Omental fat pad (tissue), 4 donors: Measurements from ENCODE around the gene TSBP1. TPM values are rescaled to one million over a fixed set of nuclear protein-coding genes. Genes with fewer than 3 reads are reported as not detected.

ENCODE experiments used
- ATAC-seq: fragments of 150-250 bp; one replicate; pipeline ENCODE4 v1.9.1; 2016; ENCODE audit warnings: mild to moderate bottlenecking, moderate library complexity; ENCODE audit not compliant: low FRiP score
- DNase-seq: peaks from one replicate; pipeline ENCODE4 v3.0.0-alpha.2; 2019; ENCODE audit warnings: low spot score
- CTCF ChIP-seq, 3 donors: fragments of 450-650 bp; IDR thresholded peaks; one replicate each; pipeline ENCODE4 v1.5.1; 2016 to 2017; ENCODE audit warnings: antibody characterized with exemption in 3 of 3, mild to moderate bottlenecking in 3 of 3, moderate library complexity in 2 of 3
- total RNA-seq, 4 donors: library from RNA; depleted of rRNA; stranded (reverse); fragments of >200 nt; gene quantifications; one replicate each; pipeline ENCODE4 v1.1.0, GENCODE V29; 2016

The TSBP1 gene
- total RNA-seq, 4 donors from 2014 or later: not detected

- TF ChIP-seq CTCF (IDR thresholded peaks at IDR 0.05): no peak
- no peak for ATAC-seq
- DNase-seq: no peak
Observed at GRCh38 chr6:32406857-32407256, 35.2 kb upstream of the TSBP1 start, which contains the start of gene BTNL2. TSS of gene BTNL2 (minus strand) at chr6:32407181. CDS start at chr6:32407123, 58 bp downstream.

- ATAC-seq: no peak
Observed at GRCh38 chr6:32406197-32406596, 34.5 kb upstream of the TSBP1 start.

GRCh38 chr6:32405656-32406055, 34.0 kb upstream of the TSBP1 start:
- DNase-seq: no peak
- no peak for ATAC-seq
- no peak for TF ChIP-seq CTCF (IDR thresholded peaks at IDR 0.05)

More at GRCh38 chr6:32406197-32406596, 34.5 kb upstream of the TSBP1 start:
- no peak for TF ChIP-seq CTCF (IDR thresholded peaks at IDR 0.05)
- no peak for DNase-seq

- no peak for ATAC-seq
- TF ChIP-seq CTCF (IDR thresholded peaks at IDR 0.05): no peak
- no peak for DNase-seq
Observed at GRCh38 chr6:32402812-32403211, 31.1 kb upstream of the TSBP1 start.

- DNase-seq (no peak), ATAC-seq (no peak)
- no peak for TF ChIP-seq CTCF (IDR thresholded peaks at IDR 0.05)
Observed at GRCh38 chr6:32401284-32401963, 29.7 kb upstream of the TSBP1 start.

DNA sequence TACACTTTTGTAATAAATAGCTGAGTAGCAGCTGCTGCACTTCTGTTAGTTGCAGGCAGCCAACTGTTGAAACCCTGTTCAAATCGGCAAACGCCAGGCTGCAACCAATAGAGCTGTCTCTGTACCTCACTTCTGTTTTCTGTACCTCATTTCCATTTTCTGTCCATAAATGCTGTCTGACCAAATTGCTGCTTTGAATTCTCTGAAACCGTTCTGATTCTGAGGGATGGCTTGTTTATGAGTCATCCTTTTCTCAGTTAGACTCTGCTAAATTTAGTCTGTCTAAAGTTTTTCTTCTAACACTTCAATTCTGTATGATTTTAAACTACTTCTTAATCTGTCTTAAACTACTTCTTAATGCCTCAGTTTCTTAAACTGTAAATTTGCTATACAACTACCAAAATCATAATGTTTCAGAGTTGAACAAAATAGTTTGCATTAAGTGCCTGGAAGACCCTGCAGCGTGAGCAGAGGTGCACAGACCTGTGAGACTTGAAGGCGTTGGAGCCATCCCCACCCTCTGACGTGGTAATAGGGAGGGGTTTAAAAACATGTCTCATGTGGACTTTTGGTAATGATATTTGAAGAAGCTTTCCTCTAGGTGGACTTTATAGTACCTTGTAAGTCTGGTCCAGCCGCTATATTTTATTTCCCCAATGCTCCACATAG, 25.7 kb upstream of the TSBP1 start:
- DNase-seq (no peak), ATAC-seq (no peak)
- no peak for TF ChIP-seq CTCF (IDR thresholded peaks at IDR 0.05)

DNA sequence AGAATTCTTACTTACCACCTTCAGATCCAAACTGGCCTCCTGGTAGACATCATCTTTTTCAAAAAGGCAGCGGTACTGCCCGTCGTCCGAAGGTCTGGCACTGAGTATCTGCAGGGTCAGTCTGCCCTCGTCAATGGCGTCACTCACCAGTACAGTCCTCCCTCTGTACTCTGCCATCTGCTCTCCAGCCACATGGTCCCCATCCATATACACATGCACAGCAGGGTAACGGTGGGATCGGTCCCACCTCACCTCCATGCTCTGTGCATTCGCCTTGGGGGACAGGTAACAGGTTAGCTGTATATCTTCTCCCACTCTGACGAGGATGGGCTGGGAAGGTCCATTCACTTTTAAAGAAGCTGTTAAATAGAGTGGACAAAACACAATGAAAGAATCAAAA, 24.3 kb upstream of the TSBP1 start:
- ATAC-seq: no peak
- no peak for TF ChIP-seq CTCF (IDR thresholded peaks at IDR 0.05)
- DNase-seq: no peak
